ENCODE measurements around the gene GSK3B.

GSK3B gene

DNA sequence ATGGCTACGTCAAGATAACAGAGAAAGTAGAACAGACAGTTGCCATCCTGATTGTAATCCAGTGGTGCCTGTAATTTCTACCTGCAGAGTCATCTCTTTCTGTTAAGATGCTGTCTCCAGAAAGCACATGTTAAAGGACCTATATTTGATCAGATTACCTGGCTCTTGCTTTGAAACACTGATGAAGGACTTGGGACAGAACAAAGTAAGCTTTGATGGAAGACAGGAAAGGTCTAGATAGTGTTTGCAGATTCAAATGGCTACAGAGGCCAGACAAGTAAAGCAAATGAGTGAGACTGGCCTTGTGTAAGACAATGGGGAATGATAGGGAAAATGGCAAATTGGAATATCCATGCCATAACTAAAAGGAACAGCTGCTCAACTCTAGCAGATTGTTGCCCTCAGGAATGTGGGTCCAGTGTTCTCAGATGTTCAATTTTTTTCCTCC lies 1.8 kb upstream of the GSK3B start:
- no peak for DNase-seq (ENCODE audit: low spot score)

DNA sequence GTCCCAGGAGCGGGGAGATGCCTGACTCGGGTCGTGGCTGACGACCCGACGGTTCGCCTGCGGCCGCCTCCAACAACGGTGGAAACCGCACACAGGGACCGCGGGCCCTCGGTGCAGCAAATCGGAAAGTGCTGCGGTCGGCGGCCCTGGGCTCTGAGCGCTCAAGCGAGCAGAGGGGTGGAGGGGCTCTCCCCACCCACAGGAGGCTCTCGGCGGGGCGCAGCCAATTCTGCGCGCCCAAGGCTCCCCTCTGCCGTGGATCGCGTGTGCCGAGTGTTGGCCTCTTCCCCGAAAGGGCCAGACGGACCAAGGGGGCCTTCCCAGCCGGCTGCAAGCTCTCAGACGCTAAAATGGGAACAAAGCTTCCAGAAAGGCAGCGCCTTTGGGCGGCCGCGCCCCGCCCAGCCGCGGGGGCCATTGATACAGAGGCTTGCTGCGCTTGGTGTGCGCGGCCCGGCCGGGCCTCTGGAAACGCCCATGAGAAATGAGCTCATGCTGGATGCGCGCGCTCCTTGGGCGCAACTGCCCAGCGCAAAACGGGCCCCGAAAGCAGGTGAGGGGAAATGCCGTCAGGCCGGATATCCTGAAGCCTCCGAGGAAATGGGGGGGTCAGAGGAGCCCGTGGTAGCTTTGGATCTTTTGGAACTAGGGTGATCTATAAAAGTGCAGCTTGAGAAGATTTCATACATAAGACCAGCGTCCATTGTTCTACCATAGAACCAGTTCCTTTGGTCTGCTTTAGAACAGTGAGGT lies 1.2 kb upstream of the GSK3B start:
- DNase-seq (ENCODE audit: low spot score) = peak; percentile 76

GRCh38 chr3:120094776-120095225 lies 554 bp upstream of the GSK3B start:
- peak; percentile 97 for DNase-seq (ENCODE audit: low spot score)

- DNase-seq (ENCODE audit: low spot score) = no peak
Observed at GRCh38 chr3:120093119-120093910, 932 bp downstream of the GSK3B start.

- no peak for DNase-seq (ENCODE audit: low spot score)
Observed at GRCh38 chr3:120092474-120092873, 1.8 kb downstream of the GSK3B start.

DNA sequence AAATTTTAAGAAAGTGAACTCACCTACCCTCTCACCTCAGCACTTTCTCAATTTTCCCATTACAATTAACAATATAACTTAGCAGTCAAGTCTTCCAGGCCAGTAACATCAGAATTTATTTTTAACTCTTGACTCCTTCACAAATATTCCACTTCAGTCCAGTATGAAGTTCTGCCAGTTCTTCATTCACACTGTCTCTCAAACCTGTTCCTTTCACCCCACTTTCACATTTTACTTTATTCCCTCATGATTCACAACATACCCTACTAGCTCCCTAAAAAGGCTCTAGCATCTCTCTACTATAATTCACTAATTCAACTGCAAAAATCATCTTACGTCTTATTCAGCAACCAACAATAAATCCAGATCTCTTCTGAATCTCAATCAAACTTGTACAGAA lies 3.8 kb downstream of the GSK3B start:
- DNase-seq (ENCODE audit: low spot score) = no peak

GRCh38 chr3:120089089-120089488 lies 5.2 kb downstream of the GSK3B start:
- no peak for DNase-seq (ENCODE audit: low spot score)

DNA sequence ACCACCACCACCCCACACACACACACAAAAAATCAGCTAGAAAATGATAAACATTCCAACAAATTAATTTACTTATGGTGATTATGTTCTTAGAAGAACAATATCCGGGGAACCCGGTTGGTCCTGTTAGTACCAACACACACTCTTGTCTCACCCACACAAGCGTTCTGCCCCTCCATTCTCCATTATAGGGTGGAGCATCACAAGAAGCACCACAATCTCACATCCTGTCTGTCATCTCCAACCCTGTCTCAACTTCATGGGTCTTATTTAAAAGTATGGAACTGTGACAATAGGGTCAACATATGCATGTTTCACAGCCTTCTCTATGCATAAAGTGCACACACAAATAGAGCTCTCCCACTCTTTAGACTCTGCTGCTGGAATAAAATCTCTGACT lies 5.6 kb downstream of the GSK3B start:
- no peak for DNase-seq (ENCODE audit: low spot score)

GRCh38 chr3:120081719-120082118 lies 12.5 kb downstream of the GSK3B start:
- no peak for DNase-seq (ENCODE audit: low spot score)

- DNase-seq (ENCODE audit: low spot score) = no peak
Observed at GRCh38 chr3:120080836-120081235, 13.4 kb downstream of the GSK3B start.

- DNase-seq (ENCODE audit: low spot score) = peak; percentile 10
Observed at GRCh38 chr3:120077731-120078130, 16.5 kb downstream of the GSK3B start.

GRCh38 chr3:120072867-120073525 lies 21.3 kb downstream of the GSK3B start:
- DNase-seq (ENCODE audit: low spot score) = no peak

DNA sequence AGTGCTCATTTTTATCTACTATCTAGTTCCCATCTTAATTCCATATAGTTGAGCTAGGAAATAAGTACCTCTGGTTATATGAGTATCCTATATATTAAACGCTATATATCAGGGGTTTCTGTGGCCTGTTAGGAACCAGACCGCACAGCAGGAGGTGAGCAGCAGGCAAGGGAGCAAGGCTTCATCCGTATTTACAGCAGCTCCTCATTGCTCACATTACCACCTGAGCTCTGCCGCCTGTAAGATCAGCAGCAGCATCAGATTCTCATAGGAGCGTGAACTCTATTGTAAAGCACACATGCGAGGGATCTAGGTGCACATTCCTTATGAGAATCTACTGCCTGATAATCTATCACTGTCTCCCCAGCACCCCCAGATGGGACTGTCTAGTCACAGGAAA lies 23.0 kb downstream of the GSK3B start:
- DNase-seq (ENCODE audit: low spot score) = no peak

DNA sequence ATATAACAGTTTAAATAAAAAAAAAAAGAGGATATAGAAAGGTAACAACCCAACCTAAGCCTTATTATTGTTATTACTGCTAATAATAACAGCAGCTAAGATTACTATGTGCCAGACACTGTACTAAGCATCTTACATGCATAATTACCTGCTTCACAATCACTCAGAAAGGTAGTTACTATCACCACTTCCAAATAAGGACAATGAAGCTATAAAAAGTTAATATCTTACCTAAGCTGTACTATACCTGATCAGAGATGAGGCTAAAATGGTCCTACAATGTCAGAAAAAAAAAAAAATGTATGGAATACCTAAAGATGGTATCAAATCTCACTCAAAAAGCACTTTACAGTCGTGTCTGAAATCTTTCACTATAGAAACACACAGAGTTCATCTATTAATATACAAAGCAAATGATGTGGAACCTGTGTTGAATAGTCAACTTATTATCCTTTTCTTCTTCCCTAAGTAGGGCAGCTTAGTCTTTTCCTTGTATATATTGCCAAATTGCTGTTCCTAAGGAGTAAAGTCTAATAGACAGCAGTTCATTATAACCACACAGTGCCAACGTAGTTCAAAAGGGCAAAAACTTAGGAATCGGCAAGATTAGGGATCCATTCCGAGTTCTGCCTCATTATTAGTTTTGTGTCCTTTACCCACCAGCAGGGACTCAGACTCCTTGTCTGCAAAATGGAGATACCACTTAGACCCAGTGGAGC lies 23.8 kb downstream of the GSK3B start:
- DNase-seq (ENCODE audit: low spot score) = no peak

- no peak for DNase-seq (ENCODE audit: low spot score)
Observed at GRCh38 chr3:120067083-120067482, 27.2 kb downstream of the GSK3B start.

- no peak for DNase-seq (ENCODE audit: low spot score)
Observed at GRCh38 chr3:120066634-120067033, 27.6 kb downstream of the GSK3B start.

GRCh38 chr3:120064641-120065040 lies 29.6 kb downstream of the GSK3B start:
- no peak for DNase-seq (ENCODE audit: low spot score)

- DNase-seq (ENCODE audit: low spot score) = no peak
Observed at GRCh38 chr3:120062474-120062873, 31.8 kb downstream of the GSK3B start.

DNA sequence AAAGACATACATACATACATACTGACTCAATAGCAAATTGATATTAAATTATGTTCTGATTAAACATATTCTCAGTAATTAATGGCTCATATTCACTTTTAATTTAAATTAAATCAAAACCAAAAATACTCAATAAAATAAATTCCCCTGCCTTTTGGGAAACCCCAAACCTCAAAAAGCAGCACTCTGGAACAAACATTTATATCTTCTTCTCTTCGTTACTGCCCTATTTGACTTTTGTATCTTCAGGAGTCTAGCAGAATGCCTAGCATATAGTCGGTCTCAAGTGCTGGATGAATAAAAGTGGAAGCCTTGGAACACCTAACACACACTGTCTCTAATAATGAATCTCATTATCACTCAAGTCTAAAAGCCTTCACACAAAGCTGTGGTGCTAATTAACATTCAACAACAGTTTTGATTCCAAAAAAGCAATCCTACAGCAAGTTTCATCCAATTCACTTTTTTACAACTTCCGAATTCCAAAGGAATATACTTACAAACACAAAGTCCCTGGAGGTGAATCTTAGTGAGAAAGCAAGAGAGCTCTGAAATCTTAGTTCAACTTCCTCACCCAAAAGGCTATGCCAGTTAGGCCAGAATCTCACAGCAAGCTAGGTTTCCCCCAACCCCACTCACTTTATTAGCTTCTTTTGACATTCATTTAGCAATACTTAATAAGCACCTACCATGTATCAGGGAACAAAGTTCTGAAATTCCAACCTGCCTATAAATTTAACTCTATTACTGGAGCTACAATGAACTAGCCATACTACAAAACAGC lies 35.0 kb downstream of the GSK3B start:
- DNase-seq (ENCODE audit: low spot score) = no peak

DNA sequence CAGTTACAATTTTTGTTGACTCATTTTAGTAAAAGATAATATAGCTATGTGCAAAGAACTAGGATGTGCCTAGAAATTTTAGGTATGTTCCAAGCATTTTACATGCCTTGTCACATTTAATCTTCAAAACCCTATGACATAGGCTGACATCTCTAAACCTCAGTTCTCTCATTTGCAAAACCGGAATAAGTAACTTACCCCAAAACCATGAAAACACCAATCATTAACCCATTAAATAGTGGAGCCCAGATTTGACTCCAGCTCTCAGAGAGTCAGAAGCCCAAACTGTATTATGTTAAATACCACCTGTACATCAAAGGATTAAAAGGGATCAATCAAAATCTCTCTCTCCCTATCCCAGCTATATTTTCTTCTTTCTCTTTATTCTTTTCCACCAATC lies 36.6 kb downstream of the GSK3B start:
- DNase-seq (ENCODE audit: low spot score) = no peak

- DNase-seq (ENCODE audit: low spot score) = no peak
Observed at GRCh38 chr3:120057029-120057428, 37.2 kb downstream of the GSK3B start.
